ENCODE measurements around the gene IGSF6.
"Not testable (repeated sequence)": the region's sequence is repeated elsewhere in the genome, so short reads cannot be mapped to it uniquely, and the experiment has no call there.

GRCh38 chr16:21630866-21631265 is 21.5 kb downstream of the IGSF6 start:
- not testable (repeated sequence) for TF ChIP-seq CTCF, EP300, POLR2A (IDR thresholded peaks at IDR 0.05)
